KMS-11 (cell line): Measurements from ENCODE around the gene SCUBE1.

ENCODE experiments used
- H2AFZ ChIP-seq: fragments of 200-600 bp; sonication (generic); 2 replicates; pipeline ENCODE4 v1.6.1; 2016; ENCODE audit warnings: antibody characterized with exemption, mixed run types, low read depth
- H3K27ac ChIP-seq: fragments of 200-600 bp; sonication (generic); 2 replicates; pipeline ENCODE4 v1.6.1; 2016; ENCODE audit warnings: mild to moderate bottlenecking, mixed run types
- H3K27me3 ChIP-seq: fragments of 200-600 bp; sonication (generic); 2 replicates; pipeline ENCODE4 v1.6.1; 2017; ENCODE audit warnings: mild to moderate bottlenecking, low read depth, mixed run types, moderate library complexity; ENCODE audit not compliant: insufficient read depth
- H3K36me3 ChIP-seq: fragments of 200-600 bp; sonication (generic); 2 replicates; pipeline ENCODE4 v1.6.1; 2017; ENCODE audit warnings: mild to moderate bottlenecking, mixed run types; ENCODE audit not compliant: insufficient read depth
- H3K4me1 ChIP-seq: fragments of 200-600 bp; sonication (generic); 2 replicates; pipeline ENCODE4 v1.6.1; 2016; ENCODE audit warnings: mild to moderate bottlenecking, low read depth, mixed run types; ENCODE audit not compliant: poor library complexity, severe bottlenecking
- H3K4me2 ChIP-seq: fragments of 200-600 bp; sonication (generic); 2 replicates; pipeline ENCODE4 v1.7.0; 2016; ENCODE audit warnings: mild to moderate bottlenecking, mixed run types
- H3K4me3 ChIP-seq: fragments of 200-600 bp; sonication (generic); IDR thresholded peaks from 2 replicates; pipeline ENCODE4 v1.6.1; 2017; ENCODE audit warnings: low read depth, low read length, mixed read lengths; ENCODE audit not compliant: insufficient read depth
- H3K79me2 ChIP-seq: fragments of 200-600 bp; sonication (generic); 2 replicates; pipeline ENCODE4 v1.6.1; 2016; ENCODE audit warnings: low read depth, mixed run types; ENCODE audit not compliant: insufficient read depth
- H3K9ac ChIP-seq: fragments of 200-600 bp; sonication (generic); 2 replicates; pipeline ENCODE4 v1.6.1; 2016; ENCODE audit warnings: mild to moderate bottlenecking, mixed run types
- H4K20me1 ChIP-seq: fragments of 200-600 bp; sonication (generic); 2 replicates; pipeline ENCODE4 v1.6.1; 2016; ENCODE audit warnings: mild to moderate bottlenecking, mixed run types; ENCODE audit not compliant: insufficient read depth
- CTCF ChIP-seq: fragments of 200-600 bp; sonication (generic); conservative IDR thresholded peaks from 2 replicates; pipeline ENCODE4 v1.6.1; 2017; ENCODE audit warnings: low read depth, mild to moderate bottlenecking, antibody characterized with exemption, low read length, moderate library complexity, mixed read lengths

Gene SCUBE1

GRCh38 chr22:43249789-43250471 lies 93.2 kb downstream of the SCUBE1 start:
- no peak overlapping the region for H3K9ac ChIP-seq
- no peak overlapping the region for H3K27ac ChIP-seq
- no peaks in the 10 kb centered on the region for H3K4me1 ChIP-seq
- no peak for TF ChIP-seq CTCF
- peaks cover 13% of the 10 kb centered on the region; the same call in 1 of the 2 replicates for H3K27me3 ChIP-seq
- no peak overlapping the region for H3K4me2 ChIP-seq
- no peaks in the 10 kb centered on the region for H3K79me2 ChIP-seq
- no peaks in the 10 kb centered on the region for H3K36me3 ChIP-seq
- no peak overlapping the region for H2AFZ ChIP-seq
- H4K20me1 ChIP-seq: no peaks in the 10 kb centered on the region
- H3K4me3 ChIP-seq: no peak overlapping the region

- H3K79me2 ChIP-seq: no peaks in the 10 kb centered on the region
- no peaks in the 10 kb centered on the region for H4K20me1 ChIP-seq
- H3K27me3 ChIP-seq: peaks cover 5% of the 10 kb centered on the region; the same call in 1 of the 2 replicates
- H3K4me1 ChIP-seq: no peaks in the 10 kb centered on the region
- H3K27ac ChIP-seq: no peak overlapping the region
- H3K9ac ChIP-seq: no peak overlapping the region
- no peak overlapping the region for H3K4me2 ChIP-seq
- no peak overlapping the region for H3K4me3 ChIP-seq
- no peaks in the 10 kb centered on the region for H3K36me3 ChIP-seq
- TF ChIP-seq CTCF: no peak
- H2AFZ ChIP-seq: no peak overlapping the region
Measured at GRCh38 chr22:43247546-43248260, 95.5 kb downstream of the SCUBE1 start.

- Histone ChIP-seq H4K20me1 (no peaks in the 10 kb centered on the region), H3K9ac (no peak overlapping the region), H3K27me3 (peaks cover 2% of the 10 kb centered on the region; the same call in 1 of the 2 replicates), H3K4me3 (no peak overlapping the region), H2AFZ (no peak overlapping the region), H3K4me2 (no peak overlapping the region), H3K4me1 (no peaks in the 10 kb centered on the region), H3K79me2 (no peaks in the 10 kb centered on the region), H3K36me3 (no peaks in the 10 kb centered on the region), H3K27ac (no peak overlapping the region)
- no peak for TF ChIP-seq CTCF
Measured at GRCh38 chr22:43246188-43246587, 97.0 kb downstream of the SCUBE1 start.

GRCh38 chr22:43245717-43246116 lies 97.5 kb downstream of the SCUBE1 start:
- Histone ChIP-seq H3K27ac (no peak overlapping the region), H3K9ac (no peak overlapping the region), H2AFZ (no peak overlapping the region), H3K4me1 (no peaks in the 10 kb centered on the region), H3K4me2 (no peak overlapping the region), H3K27me3 (peaks cover 2% of the 10 kb centered on the region; the same call in 1 of the 2 replicates), H4K20me1 (no peaks in the 10 kb centered on the region), H3K36me3 (no peaks in the 10 kb centered on the region), H3K4me3 (no peak overlapping the region), H3K79me2 (no peaks in the 10 kb centered on the region)
- no peak for TF ChIP-seq CTCF
